22Rv1 (cell line): Measurements from ENCODE around the gene ZBTB7C.

Source experiments
- H3K27ac ChIP-seq: fragments of 450-650 bp; 2 replicates; pipeline ENCODE4 v1.5.1; 2017
- CTCF ChIP-seq: fragments of 450-650 bp; IDR thresholded peaks from 2 replicates; pipeline ENCODE4 v1.5.1; 2017; ENCODE audit warnings: mild to moderate bottlenecking
- ZFX ChIP-seq: fragments of 450-650 bp; IDR thresholded peaks from 2 replicates; pipeline ENCODE4 v1.6.1; 2017; ENCODE audit warnings: antibody characterized with exemption, borderline replicate concordance

The ZBTB7C gene

DNA sequence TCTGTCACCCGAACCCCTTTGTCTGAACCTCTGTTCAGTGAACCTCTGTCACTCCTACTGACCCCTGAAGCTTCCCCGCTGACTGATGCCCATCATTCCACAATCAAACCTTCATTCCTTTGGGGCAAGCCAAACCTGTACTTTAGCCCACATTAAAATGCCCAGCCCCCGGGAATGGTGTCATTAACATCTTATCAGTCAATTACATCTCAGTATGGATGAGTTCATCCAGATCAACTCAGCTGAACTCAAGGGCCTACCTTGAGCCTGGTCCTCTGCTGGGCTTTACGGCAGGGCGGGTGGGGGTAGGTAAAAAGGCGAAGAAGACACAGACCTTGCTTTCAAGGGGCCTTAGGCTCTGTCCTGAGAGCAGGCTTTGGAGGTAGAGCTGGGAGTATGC lies 324.3 kb downstream of the ZBTB7C start:
- TF ChIP-seq ZFX (no peak), CTCF (no peak)
- no peak overlapping the region for H3K27ac ChIP-seq

- TF ChIP-seq ZFX (no peak), CTCF (no peak)
- H3K27ac ChIP-seq: no peak overlapping the region
Measured at GRCh38 chr18:48084041-48084757, 325.0 kb downstream of the ZBTB7C start.

DNA sequence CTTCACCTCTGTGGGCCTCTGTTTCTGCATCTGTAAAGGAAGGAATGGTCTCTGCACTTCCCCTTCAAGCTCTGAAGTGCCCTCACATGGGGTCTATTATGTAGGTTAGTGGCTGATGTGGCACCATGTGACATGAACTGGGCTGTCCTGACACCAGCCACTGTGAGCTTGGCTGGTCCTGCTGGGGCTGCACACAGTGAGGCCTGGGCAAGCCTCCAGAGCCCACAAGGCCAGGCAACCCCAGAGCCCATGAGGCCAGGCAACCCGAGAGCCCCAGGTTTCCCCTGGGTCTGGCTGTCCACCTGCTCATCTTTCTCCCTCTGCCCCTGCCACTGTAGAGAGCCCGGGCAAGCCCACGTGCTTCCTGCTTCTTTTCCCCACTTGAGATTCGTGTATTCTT lies 328.6 kb downstream of the ZBTB7C start:
- no peak overlapping the region for H3K27ac ChIP-seq
- TF ChIP-seq CTCF (no peak), ZFX (no peak)

- TF ChIP-seq ZFX (no peak), CTCF (no peak)
Measured at GRCh38 chr18:48079885-48080284, 329.3 kb downstream of the ZBTB7C start.

DNA sequence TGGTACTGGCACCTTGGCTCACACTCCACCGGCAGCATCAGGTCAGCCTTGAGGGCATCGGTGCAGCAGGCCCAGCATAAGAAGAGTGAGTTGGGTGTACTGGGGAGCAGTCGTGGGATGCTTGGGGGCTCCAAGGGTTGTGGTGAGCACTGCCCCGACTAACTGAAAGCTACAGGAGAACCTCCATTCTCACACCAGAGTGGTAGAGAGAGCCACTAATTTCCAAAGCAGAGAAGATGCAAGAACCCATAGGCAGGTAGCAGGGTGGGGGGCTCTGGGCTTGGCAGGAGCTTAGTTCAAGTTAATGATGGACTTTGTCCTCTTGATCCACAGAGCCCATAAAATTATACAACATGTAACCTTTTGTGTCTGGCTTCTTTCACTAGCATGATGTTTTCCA lies 330.7 kb downstream of the ZBTB7C start:
- TF ChIP-seq ZFX: no peak
- no peak for TF ChIP-seq CTCF
- H3K27ac ChIP-seq: no peak overlapping the region

More at GRCh38 chr18:48079885-48080284, 329.3 kb downstream of the ZBTB7C start:
- no peak overlapping the region for H3K27ac ChIP-seq

GRCh38 chr18:48077291-48077690 lies 331.9 kb downstream of the ZBTB7C start:
- no peak overlapping the region for H3K27ac ChIP-seq
- TF ChIP-seq ZFX (no peak), CTCF (no peak)

GRCh38 chr18:48076461-48076860 lies 332.7 kb downstream of the ZBTB7C start:
- no peak for TF ChIP-seq ZFX
- no peak for TF ChIP-seq CTCF
- H3K27ac ChIP-seq: no peak overlapping the region
